ENCODE results near the gene GNL1.

- TF ChIP-seq GATA3 (IDR thresholded peaks at IDR 0.05; ENCODE audit: low read depth, low read length) (no peak), GATA2 (IDR thresholded peaks at IDR 0.05; ENCODE audit: low read depth, low read length) (no peak)
These were observed 45.1 kb downstream of the GNL1 start for GRCh38 chr6:30511169-30511546.
